Duodenal mucosa (tissue), 2 donors: Measurements from ENCODE around the gene PHF13.
A peak's percentile ranks its signal among the peaks of the same experiment; 100 is the strongest.
"Not testable (repeated sequence)": the region's sequence is repeated elsewhere in the genome, so short reads cannot be mapped to it uniquely, and the experiment has no call there.

ENCODE experiments used
- H3K27ac ChIP-seq: one replicate; pipeline ENCODE4 v1.7.0; 2013; ENCODE audit warnings: low read depth, low read length
- H3K27me3 ChIP-seq, 2 donors: one replicate each; pipeline ENCODE4 v1.7.0; 2013; ENCODE audit warnings: low read length in 2 of 2, control low read depth in 1 of 2; ENCODE audit not compliant: insufficient read depth in 2 of 2, control insufficient read depth in 1 of 2
- H3K36me3 ChIP-seq, 2 donors: one replicate each; pipeline ENCODE4 v1.7.0; 2013; ENCODE audit warnings: low read length in 2 of 2, control low read depth in 1 of 2; ENCODE audit not compliant: insufficient read depth in 2 of 2, control insufficient read depth in 1 of 2
- H3K4me1 ChIP-seq, 2 donors: one replicate each; pipeline ENCODE4 v1.7.0; 2013; ENCODE audit warnings: low read length in 2 of 2, control low read depth in 1 of 2; ENCODE audit not compliant: insufficient read depth in 2 of 2, control insufficient read depth in 1 of 2
- H3K4me3 ChIP-seq, 2 donors: one replicate each; pipeline ENCODE4 v1.7.0; 2013; ENCODE audit warnings: low read length in 2 of 2, low read depth in 1 of 2
- H3K9ac ChIP-seq, 2 donors: one replicate each; pipeline ENCODE4 v1.7.0; 2013; ENCODE audit warnings: low read length in 2 of 2, low read depth in 1 of 2
- H3K9me3 ChIP-seq, 2 donors: one replicate each; pipeline ENCODE4 v1.7.0; 2013; ENCODE audit warnings: low read length in 2 of 2, control low read depth in 1 of 2; ENCODE audit not compliant: control insufficient read depth in 1 of 2

The PHF13 gene

DNA sequence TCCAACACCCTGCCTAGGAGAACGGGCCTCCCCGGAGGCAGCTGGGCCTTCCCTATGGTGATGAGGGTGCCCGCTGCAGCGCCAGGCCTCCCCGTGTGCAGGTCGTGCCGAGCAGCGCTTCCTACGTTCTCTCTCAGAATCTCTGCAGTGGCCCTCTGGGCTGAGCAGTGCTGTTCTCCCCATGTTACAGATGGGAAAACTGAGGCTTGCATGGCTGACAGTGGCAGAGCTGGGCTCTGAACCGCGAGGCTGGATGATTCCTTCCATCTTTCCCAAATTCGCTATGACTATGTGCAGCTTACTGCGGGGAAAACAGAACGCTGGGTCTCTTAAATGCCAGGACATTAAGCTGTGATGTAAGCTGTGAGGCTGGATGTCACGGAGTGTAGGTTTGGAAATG is 19.7 kb upstream of the PHF13 start:
- H3K4me1 ChIP-seq, result peaks cover 3 to 4% of the 10 kb centered on the region in 2 donors
- no peaks in the 10 kb centered on the region for H3K9me3 ChIP-seq
- H3K27ac ChIP-seq, result no peak overlapping the region
- no peak overlapping the region for H3K9ac ChIP-seq
- H3K27me3 ChIP-seq, result no peaks in the 10 kb centered on the region
- H3K36me3 ChIP-seq, result peaks cover 51 to 87% of the 10 kb centered on the region in 2 donors
- H3K4me3 ChIP-seq, result no peak overlapping the region

DNA sequence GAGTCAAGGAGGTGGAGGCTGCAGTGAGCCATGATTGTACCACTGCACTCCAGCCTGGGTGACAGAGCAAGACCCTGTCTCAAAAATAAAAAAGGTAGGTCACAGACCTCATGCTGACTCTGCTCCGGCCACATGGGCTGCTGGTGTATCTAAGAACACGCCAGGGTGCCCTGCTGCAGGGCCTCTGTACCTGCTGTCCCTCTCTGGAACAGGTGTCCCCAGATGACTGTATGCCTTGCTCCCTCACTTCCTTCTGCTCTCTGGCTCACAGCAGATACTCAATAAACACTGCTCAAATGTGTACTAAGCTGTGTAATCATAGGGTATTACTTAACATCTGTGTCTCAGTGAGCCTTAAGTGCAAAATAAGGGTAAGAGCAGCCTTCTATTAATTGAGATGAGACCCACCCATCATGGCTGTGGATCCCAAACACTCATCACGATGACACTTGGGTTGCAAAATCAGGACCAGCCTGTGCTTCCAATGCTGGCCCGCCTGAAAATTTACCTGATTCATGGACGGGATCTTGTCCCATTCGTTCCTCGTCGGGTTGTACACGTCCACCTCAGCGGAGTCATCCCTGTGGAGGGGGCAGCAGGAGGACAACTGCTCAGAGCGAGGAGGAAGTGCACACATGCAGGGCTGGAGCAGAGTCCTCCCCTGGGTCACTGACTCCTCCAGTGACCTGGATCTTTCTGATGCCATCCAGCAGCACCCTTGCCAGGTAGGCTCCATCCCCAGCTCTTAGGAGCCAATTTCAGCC is 18.4 kb upstream of the PHF13 start:
- Histone ChIP-seq H3K27ac (no peak overlapping the region), H3K4me1 (peaks cover 9 to 18% of the 10 kb centered on the region in 2 donors), H3K36me3 (peaks cover 40 to 81% of the 10 kb centered on the region in 2 donors), H3K9ac (no peak overlapping the region), H3K4me3 (no peak overlapping the region), H3K9me3 (no peaks in the 10 kb centered on the region), H3K27me3 (no peaks in the 10 kb centered on the region)

DNA sequence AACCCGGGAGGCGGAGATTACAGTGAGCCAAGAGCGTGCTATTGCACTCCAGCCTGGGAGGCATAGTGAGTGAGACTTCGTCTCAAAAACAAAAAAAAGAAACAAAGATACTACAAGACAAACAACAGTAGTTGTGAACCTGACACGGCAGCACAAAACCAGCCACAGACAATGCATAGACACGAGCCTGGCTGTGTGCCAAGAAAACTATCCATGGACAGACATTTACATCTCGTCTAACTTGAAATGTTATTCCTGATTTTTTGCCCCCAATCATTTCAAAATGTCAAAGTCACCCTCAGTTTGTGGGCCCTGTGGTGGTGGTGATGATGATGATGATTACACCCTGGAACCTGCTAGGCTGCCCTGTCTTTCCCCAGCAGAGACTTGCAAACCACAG is 17.2 kb upstream of the PHF13 start:
- H3K4me3 ChIP-seq, result no peak overlapping the region
- H3K36me3 ChIP-seq, result peaks cover 36 to 75% of the 10 kb centered on the region in 2 donors
- peaks cover 9 to 21% of the 10 kb centered on the region in 2 donors for H3K4me1 ChIP-seq
- H3K9me3 ChIP-seq, result no peaks in the 10 kb centered on the region
- no peak overlapping the region for H3K9ac ChIP-seq
- H3K27ac ChIP-seq, result no peak overlapping the region
- H3K27me3 ChIP-seq, result no peaks in the 10 kb centered on the region

DNA sequence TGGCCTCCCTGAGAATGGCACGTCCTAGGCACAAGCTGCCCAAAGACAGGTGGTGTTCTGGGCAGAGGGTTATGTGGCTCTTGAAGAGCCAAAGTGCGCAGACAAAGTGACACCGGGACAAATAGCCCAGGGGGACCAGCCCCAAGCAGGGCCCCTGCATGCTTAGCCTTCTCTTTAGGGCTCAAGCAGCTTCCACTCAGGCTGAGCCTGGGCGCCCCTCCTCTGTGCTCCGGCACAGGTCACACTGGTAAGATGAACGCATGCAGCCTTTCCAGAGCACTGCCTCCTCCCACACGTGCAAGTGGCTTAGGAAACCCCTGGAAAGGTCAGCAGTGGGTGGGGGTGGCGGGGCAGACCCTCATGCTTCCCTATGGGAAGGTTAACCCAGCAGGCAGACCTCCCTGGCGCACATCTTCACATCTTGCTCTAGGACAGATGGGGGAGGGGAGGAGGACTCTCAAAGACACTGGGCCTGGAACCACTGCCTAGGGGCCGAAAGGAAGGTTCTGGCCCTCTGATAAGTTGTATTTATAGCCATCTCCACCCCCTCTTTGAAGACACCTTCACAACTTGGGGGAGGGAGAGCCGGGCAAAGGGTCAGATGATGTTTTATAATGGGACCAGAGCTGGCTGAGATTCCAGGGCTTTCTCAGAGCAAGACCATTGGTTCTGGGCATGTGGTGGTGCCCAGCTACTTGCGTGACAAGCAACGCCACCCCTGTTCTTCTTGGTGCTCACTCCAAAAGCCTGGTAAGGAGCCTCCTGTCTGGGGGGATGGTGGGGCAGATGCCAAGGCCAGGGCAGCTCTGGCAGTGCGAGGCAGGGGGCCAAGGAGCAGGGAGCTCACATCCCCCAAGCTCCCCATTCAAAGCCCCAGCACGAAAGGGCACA is 16.4 kb upstream of the PHF13 start:
- Histone ChIP-seq H3K36me3 (peaks cover 36 to 68% of the 10 kb centered on the region in 2 donors), H3K4me1 (peaks cover 9 to 24% of the 10 kb centered on the region in 2 donors), H3K9ac (no peak overlapping the region), H3K27me3 (no peaks in the 10 kb centered on the region), H3K27ac (no peak overlapping the region), H3K4me3 (no peak overlapping the region), H3K9me3 (no peaks in the 10 kb centered on the region)

DNA sequence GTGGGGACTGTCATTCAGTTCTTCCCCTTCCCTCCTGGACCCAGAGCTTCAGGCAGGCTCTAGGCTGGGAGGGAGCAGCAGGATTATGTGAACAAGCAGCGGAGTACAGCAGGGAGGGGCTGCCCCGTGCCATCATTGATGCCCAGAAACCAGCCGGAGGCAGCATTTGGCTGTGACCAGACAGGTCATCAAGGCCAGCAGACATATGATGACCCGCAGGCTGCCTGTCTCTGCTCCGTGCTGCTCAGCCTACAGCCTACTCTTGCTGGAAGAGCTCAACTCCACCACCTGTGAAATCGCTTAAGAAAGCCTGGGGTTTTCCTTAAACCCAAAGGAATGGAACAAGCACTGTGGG is 15.8 kb upstream of the PHF13 start:
- Histone ChIP-seq H3K9ac (no peak overlapping the region), H3K36me3 (peaks cover 35 to 62% of the 10 kb centered on the region in 2 donors), H3K27ac (no peak overlapping the region), H3K4me3 (no peak overlapping the region), H3K4me1 (peaks cover 9 to 24% of the 10 kb centered on the region in 2 donors), H3K27me3 (no peaks in the 10 kb centered on the region), H3K9me3 (no peaks in the 10 kb centered on the region)

DNA sequence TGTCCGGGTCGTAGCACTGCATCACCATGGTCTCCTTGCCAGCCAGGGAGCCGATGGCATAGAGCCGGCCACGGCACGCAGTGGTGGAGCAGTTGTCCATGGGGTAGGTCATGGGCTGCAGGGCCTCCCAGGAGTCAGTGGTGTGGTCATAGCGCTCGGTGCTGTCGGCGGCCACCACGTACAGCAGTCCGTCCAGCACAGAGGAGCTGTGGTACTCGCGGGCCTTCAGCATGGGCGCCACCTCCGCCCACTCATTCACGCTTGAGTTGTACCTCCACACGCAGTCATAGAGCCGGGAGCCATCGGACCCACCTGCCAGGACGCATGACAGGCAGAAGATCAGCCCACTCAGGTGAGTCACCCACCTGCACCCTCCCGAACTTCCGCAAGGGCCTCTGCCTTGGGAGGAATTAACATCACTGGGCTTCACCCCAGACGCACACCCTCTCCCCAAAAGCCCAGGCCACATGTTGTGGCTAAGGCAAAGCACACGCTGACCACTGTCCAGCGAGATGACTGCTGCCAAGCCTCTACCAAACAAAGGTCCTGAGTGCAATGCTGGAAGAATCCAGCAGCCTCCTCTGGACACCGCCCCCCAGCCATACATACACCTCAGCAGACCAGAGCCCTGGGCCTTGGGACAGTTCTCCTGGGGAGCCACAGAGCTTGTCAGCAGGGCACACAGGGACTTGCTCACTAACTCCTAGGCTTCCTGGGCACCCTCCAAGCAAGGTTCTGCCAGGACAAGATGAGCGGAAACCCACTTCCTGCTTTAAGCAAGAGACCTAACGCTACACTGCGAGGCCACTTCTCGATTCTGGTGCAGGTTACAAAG is 14.2 kb upstream of the PHF13 start:
- H3K4me3 ChIP-seq, result peak overlapping the region; percentile 51 to 95
- H3K9ac ChIP-seq, result peak overlapping the region in 1 of 2 donors; percentile 25
- H3K27ac ChIP-seq, result no peak overlapping the region
- H3K4me1 ChIP-seq, result peaks cover 19 to 34% of the 10 kb centered on the region in 2 donors
- H3K9me3 ChIP-seq, result no peaks in the 10 kb centered on the region
- no peaks in the 10 kb centered on the region for H3K27me3 ChIP-seq
- H3K36me3 ChIP-seq, result peaks cover 25 to 46% of the 10 kb centered on the region in 2 donors

DNA sequence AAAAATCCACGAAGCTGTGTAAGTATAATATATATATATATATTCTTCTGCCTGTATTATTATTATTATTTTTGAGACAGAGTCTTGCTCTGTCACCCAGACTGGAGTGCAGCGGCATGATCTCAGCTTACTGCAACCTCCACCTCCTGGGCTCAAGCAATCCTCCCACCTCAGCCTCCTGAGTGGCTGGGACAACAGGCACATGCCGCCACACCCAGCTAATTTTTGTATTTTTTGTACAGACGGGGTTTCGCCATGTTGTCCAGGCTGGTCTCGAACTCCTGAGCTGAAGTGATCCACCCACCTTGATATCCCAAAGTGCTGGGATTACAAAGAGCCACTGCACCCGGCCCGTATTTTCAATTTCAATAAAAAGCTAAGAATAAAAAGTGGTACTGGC is 13.5 kb upstream of the PHF13 start:
- Histone ChIP-seq H3K4me1 (peaks cover 21 to 35% of the 10 kb centered on the region in 2 donors), H3K4me3 (peak overlapping the region; percentile 71 to 95), H3K36me3 (peaks cover 24 to 43% of the 10 kb centered on the region in 2 donors), H3K9ac (peak overlapping the region in 1 of 2 donors; percentile 87)
- H3K9me3 ChIP-seq, H3K27me3 ChIP-seq, H3K27ac ChIP-seq: not testable (repeated sequence)

DNA sequence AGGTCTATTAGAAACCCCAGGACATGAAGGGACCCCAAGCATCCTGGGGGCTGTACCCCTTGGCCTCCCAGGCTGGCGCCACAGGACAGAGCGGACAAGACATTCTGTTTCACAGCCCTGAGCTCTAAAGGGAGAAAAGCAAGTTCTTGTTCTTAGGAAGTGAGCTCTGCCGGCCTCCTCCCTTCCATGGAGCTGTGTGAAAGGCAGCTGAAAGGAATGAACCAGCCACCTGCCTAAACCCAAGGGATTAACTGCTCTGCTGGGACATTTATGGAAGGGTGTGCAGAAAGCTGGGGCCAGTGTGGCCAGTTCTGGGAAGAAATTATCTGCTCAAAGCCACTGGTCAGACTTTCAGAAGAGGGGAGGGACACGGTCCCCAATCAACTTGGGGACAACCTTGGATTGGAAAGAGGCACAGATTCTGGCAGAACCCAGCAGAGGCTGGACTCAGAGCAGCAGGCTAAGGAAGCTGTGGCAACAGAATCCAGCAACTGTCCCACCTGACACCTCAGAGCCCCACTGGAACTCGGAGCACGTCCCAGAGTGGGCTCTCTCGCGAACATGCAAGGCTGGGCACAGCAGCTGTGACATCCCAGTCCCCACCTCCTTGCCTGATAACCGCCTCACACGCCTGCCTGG is 13.0 kb upstream of the PHF13 start:
- no peaks in the 10 kb centered on the region for H3K27me3 ChIP-seq
- H3K9me3 ChIP-seq, result no peaks in the 10 kb centered on the region
- H3K36me3 ChIP-seq, result peaks cover 20 to 37% of the 10 kb centered on the region in 2 donors
- H3K9ac ChIP-seq, result peak overlapping the region; percentile 87 to 90
- H3K4me1 ChIP-seq, result peaks cover 21 to 35% of the 10 kb centered on the region in 2 donors
- peak overlapping the region; percentile 54 for H3K27ac ChIP-seq
- peak overlapping the region; percentile 71 to 95 for H3K4me3 ChIP-seq

DNA sequence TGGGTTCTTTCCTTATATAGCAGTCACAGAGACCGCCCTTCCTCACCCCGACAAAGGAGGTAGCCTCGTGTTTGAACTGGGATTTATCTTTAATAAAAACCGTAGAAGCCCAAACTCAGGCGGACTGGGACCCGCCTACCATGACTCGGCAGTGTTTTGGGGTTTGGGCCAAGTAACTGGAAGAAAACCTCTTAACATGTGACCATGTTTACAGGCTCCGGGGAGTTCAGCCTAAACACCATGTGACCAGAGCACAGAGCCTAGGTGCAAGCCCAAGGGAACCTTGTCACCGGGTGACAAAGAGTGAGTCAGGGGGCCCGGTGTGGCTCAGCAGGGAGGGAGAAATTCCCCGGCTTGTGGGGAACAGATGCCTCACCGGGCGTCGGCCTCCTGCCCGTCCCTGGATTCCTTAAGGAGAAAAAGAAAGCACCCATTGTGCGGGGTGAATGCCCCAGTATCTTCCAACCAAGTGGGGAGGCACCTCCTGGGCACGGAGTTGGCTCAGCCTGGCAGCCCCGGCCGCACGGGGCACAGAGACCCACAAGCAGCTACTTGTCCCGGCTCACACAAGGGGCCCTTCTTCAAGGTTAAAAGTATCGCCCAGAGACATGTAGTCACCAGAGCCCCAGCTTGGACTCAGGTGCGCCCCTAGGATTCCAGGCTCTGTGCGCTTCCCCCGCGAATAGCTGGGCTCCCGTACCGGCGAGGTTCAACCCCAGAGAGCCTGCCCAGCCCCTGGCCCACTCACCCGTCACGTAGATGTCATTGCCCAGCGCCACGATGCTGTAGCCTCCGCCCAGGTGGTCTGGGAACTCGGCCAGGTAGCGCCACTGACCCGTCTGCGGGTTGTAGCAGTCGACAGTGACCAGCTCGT is 12.2 kb upstream of the PHF13 start:
- Histone ChIP-seq H3K4me3 (peak overlapping the region; percentile 71 to 95), H3K27ac (peak overlapping the region; percentile 97), H3K36me3 (peaks cover 16 to 30% of the 10 kb centered on the region in 2 donors), H3K4me1 (peaks cover 21 to 35% of the 10 kb centered on the region in 2 donors), H3K9ac (peak overlapping the region; percentile 87 to 90), H3K9me3 (no peaks in the 10 kb centered on the region), H3K27me3 (no peaks in the 10 kb centered on the region)
